H9 (cell line): ENCODE data around the gene NNT. TPM values are rescaled to one million over a fixed set of nuclear protein-coding genes. Genes with fewer than 3 reads are reported as not detected.

Experiments used
- DNase-seq: peaks from one replicate; pipeline ENCODE4 v3.0.0-alpha.2; 2017
- H2AFZ ChIP-seq: one replicate; pipeline ENCODE4 v1.6.1; 2013; ENCODE audit warnings: mild to moderate bottlenecking, low read length, control low read depth, moderate library complexity
- H2AK5ac ChIP-seq: 2 replicates; pipeline ENCODE4 v1.6.1; 2013; ENCODE audit warnings: low read length, control low read depth, mixed read lengths; ENCODE audit not compliant: insufficient read length
- H2BK120ac ChIP-seq: one replicate; pipeline ENCODE4 v1.6.1; 2013; ENCODE audit warnings: low read depth, mild to moderate bottlenecking, low read length, control low read depth, inconsistent platforms; ENCODE audit not compliant: poor library complexity, severe bottlenecking
- H2BK12ac ChIP-seq: 2 replicates; pipeline ENCODE4 v1.6.1; 2013; ENCODE audit warnings: low read length, control low read depth, mixed read lengths, low read depth; ENCODE audit not compliant: insufficient read length
- H2BK15ac ChIP-seq: 2 replicates; pipeline ENCODE4 v1.6.1; 2013; ENCODE audit warnings: low read depth, low read length, control low read depth
- H2BK20ac ChIP-seq: one replicate; pipeline ENCODE4 v1.6.1; 2013; ENCODE audit warnings: low read depth, mild to moderate bottlenecking, low read length, control low read depth, inconsistent platforms; ENCODE audit not compliant: poor library complexity, severe bottlenecking
- H2BK5ac ChIP-seq: 2 replicates; pipeline ENCODE4 v1.6.1; 2013; ENCODE audit warnings: low read length, control low read depth, mixed read lengths; ENCODE audit not compliant: insufficient read length
- H3K14ac ChIP-seq: 2 replicates; pipeline ENCODE4 v1.6.1; 2013; ENCODE audit warnings: low read length, control low read depth; ENCODE audit not compliant: insufficient read depth
- H3K18ac ChIP-seq: 2 replicates; pipeline ENCODE4 v1.6.1; 2013; ENCODE audit warnings: low read depth, mild to moderate bottlenecking, mixed read lengths, low read length, control low read depth; ENCODE audit not compliant: insufficient read length
- H3K23ac ChIP-seq: 2 replicates; pipeline ENCODE4 v1.6.1; 2013; ENCODE audit warnings: low read length, control low read depth, mixed read lengths, low read depth; ENCODE audit not compliant: insufficient read length
- H3K23me2 ChIP-seq: 2 replicates; pipeline ENCODE4 v1.6.1; 2013; ENCODE audit warnings: low read depth, mild to moderate bottlenecking, mixed read lengths, low read length, control low read depth; ENCODE audit not compliant: insufficient read length, poor library complexity, severe bottlenecking
- H3K27ac ChIP-seq: 2 replicates; pipeline ENCODE4 v1.5.1; 2013; ENCODE audit warnings: low read length, control low read depth, mixed read lengths, low read depth; ENCODE audit not compliant: insufficient read length
- H3K27me3 ChIP-seq: 2 replicates; pipeline ENCODE4 v1.6.1; 2013; ENCODE audit warnings: low read length, control low read depth, inconsistent platforms; ENCODE audit not compliant: insufficient read depth
- H3K4ac ChIP-seq: 2 replicates; pipeline ENCODE4 v1.6.1; 2013; ENCODE audit warnings: low read depth, mild to moderate bottlenecking, control low read depth, inconsistent platforms, low read length, moderate library complexity
- H3K4me1 ChIP-seq: 2 replicates; pipeline ENCODE4 v1.6.1; 2013; ENCODE audit warnings: low read length, control low read depth, inconsistent platforms; ENCODE audit not compliant: insufficient read depth
- H3K4me2 ChIP-seq: 2 replicates; pipeline ENCODE4 v1.6.1; 2013; ENCODE audit warnings: low read length, control low read depth, mixed read lengths; ENCODE audit not compliant: insufficient read length, insufficient read depth
- H3K56ac ChIP-seq: 2 replicates; pipeline ENCODE4 v1.6.1; 2013; ENCODE audit warnings: low read depth, mild to moderate bottlenecking, mixed read lengths, low read length, control low read depth; ENCODE audit not compliant: insufficient read length
- H3K79me1 ChIP-seq: 2 replicates; pipeline ENCODE4 v1.6.1; 2013; ENCODE audit warnings: low read depth, mild to moderate bottlenecking, moderate library complexity, low read length, control low read depth, inconsistent platforms; ENCODE audit not compliant: insufficient read depth, poor library complexity, severe bottlenecking
- H3K79me2 ChIP-seq: 2 replicates; pipeline ENCODE4 v1.6.1; 2013; ENCODE audit warnings: low read length, control low read depth, inconsistent platforms; ENCODE audit not compliant: insufficient read depth
- H3K9ac ChIP-seq: 2 replicates; pipeline ENCODE4 v1.6.1; 2013; ENCODE audit warnings: low read length, control low read depth, mixed read lengths; ENCODE audit not compliant: insufficient read length; ENCODE audit errors: extremely low read depth
- H3K9me3 ChIP-seq: one replicate; pipeline ENCODE4 v1.6.1; 2013; ENCODE audit warnings: low read depth, low read length, inconsistent platforms; ENCODE audit not compliant: control insufficient read depth
- H3T11ph ChIP-seq: one replicate; pipeline ENCODE4 v1.6.1; 2013; ENCODE audit warnings: mild to moderate bottlenecking, low read length, control low read depth, inconsistent platforms
- H4K20me1 ChIP-seq: one replicate; pipeline ENCODE4 v1.6.1; 2013; ENCODE audit not compliant: control insufficient read depth, insufficient read length, insufficient read depth
- H4K5ac ChIP-seq: 2 replicates; pipeline ENCODE4 v1.6.1; 2013; ENCODE audit warnings: low read depth, mild to moderate bottlenecking, mixed read lengths, low read length, control low read depth; ENCODE audit not compliant: insufficient read length
- H4K8ac ChIP-seq: replicated peaks from 2 replicates; pipeline ENCODE4 v1.6.1; 2013; ENCODE audit warnings: low read length, control low read depth, mixed read lengths, low read depth; ENCODE audit not compliant: insufficient read length
- H4K91ac ChIP-seq: 2 replicates; pipeline ENCODE4 v1.6.1; 2013; ENCODE audit warnings: low read depth, mild to moderate bottlenecking, moderate library complexity, mixed read lengths, low read length, control low read depth; ENCODE audit not compliant: insufficient read length
- H3K27ac Mint-ChIP-seq, 3 experiments: 2 replicates in 2 of 3; 3 replicates in 1 of 3; pipeline ENCODE4 v1.8.0; 2020 to 2021; ENCODE audit warnings: mixed read lengths in 3 of 3, mild to moderate bottlenecking in 1 of 3, moderate library complexity in 1 of 3
- H3K27me3 Mint-ChIP-seq: 2 replicates; pipeline ENCODE4 v1.8.0; 2021; ENCODE audit warnings: low read depth, mild to moderate bottlenecking, moderate library complexity, mixed read lengths
- H3K36me3 Mint-ChIP-seq, 3 experiments: 2 replicates in 2 of 3; 3 replicates in 1 of 3; pipeline ENCODE4 v1.8.0; 2020 to 2021; ENCODE audit warnings: low read depth in 3 of 3, mixed read lengths in 3 of 3; ENCODE audit not compliant: insufficient read depth in 1 of 3
- H3K4me1 Mint-ChIP-seq, 2 experiments: 2 replicates each; pipeline ENCODE4 v1.8.0; 2020; ENCODE audit warnings: mixed read lengths in 2 of 2
- H3K4me3 Mint-ChIP-seq, 2 experiments: 2 replicates in 1 of 2; 3 replicates in 1 of 2; pipeline ENCODE4 v1.8.0; 2020 to 2021; ENCODE audit warnings: mild to moderate bottlenecking in 2 of 2, mixed read lengths in 2 of 2, moderate library complexity in 1 of 2
- H3K9me3 Mint-ChIP-seq, 2 experiments: 2 replicates in 1 of 2; 3 replicates in 1 of 2; pipeline ENCODE4 v1.8.0; 2020; ENCODE audit warnings: mild to moderate bottlenecking in 2 of 2, mixed read lengths in 2 of 2, moderate library complexity in 1 of 2
- WGBS: extraction: QIAGEN DNeasy Blood & Tissue Kit; methylation state at CpG from one replicate; pipeline ENCODE4 v1.1.7; 2013; ENCODE audit warnings: missing lambda C conversion rate, low lambda C conversion rate, mixed read lengths; ENCODE audit not compliant: insufficient read length; ENCODE audit errors: extremely low coverage; 5-methylcytosine and 5-hydroxymethylcytosine counted together
- total RNA-seq: library from RNA; stranded (reverse); gene quantifications from 2 replicates; pipeline ENCODE4 v1.2.1, GENCODE V29; 2021
- TF ChIP-seq, protein P1 (sequence below): fragments of 200-600 bp; sonication (generic); conservative IDR thresholded peaks from 3 replicates; pipeline ENCODE4 v1.8.0; 2021; ENCODE audit warnings: antibody characterized with exemption, mild to moderate bottlenecking

The NNT gene
- total RNA-seq, 1 experiment from 2014 or later: 27.6 TPM

GRCh38 chr5:43601454-43602260 is 1.3 kb upstream of the NNT start:
- Histone ChIP-seq H3K23ac (no peak overlapping the region), H3K4me2 (peak overlapping the region; percentile 97), H3T11ph (no peak overlapping the region), H4K8ac (no peak overlapping the region), H4K91ac (no peak overlapping the region), H2BK20ac (no peak overlapping the region), H3K4ac (no peak overlapping the region), H2BK120ac (no peak overlapping the region), H4K20me1 (no peaks in the 10 kb centered on the region), H2BK5ac (no peak overlapping the region), H2AK5ac (no peak overlapping the region), H3K14ac (no peak overlapping the region), H3K27me3 (no peaks in the 10 kb centered on the region), H3K27ac (no peak overlapping the region), H3K9ac (no peak overlapping the region), H3K9me3 (no peaks in the 10 kb centered on the region), H3K56ac (no peak overlapping the region), H3K18ac (no peak overlapping the region), H4K5ac (no peak overlapping the region), H2BK15ac (no peak overlapping the region), H3K23me2 (peaks cover 13% of the 10 kb centered on the region), H2AFZ (no peak overlapping the region), H2BK12ac (no peak overlapping the region), H3K79me2 (no peaks in the 10 kb centered on the region), H3K79me1 (no peaks in the 10 kb centered on the region), H3K4me1 (no peaks in the 10 kb centered on the region; the same call in 1 of the 2 replicates)
- TF ChIP-seq, protein P1, sequence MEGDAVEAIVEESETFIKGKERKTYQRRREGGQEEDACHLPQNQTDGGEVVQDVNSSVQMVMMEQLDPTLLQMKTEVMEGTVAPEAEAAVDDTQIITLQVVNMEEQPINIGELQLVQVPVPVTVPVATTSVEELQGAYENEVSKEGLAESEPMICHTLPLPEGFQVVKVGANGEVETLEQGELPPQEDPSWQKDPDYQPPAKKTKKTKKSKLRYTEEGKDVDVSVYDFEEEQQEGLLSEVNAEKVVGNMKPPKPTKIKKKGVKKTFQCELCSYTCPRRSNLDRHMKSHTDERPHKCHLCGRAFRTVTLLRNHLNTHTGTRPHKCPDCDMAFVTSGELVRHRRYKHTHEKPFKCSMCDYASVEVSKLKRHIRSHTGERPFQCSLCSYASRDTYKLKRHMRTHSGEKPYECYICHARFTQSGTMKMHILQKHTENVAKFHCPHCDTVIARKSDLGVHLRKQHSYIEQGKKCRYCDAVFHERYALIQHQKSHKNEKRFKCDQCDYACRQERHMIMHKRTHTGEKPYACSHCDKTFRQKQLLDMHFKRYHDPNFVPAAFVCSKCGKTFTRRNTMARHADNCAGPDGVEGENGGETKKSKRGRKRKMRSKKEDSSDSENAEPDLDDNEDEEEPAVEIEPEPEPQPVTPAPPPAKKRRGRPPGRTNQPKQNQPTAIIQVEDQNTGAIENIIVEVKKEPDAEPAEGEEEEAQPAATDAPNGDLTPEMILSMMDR: no peak
- peaks cover 32 to 36% of the 10 kb centered on the region in 2 experiments for H3K4me1 Mint-ChIP-seq
- no peaks in the 10 kb centered on the region; a peak in 1 of 5 replicates for H3K9me3 Mint-ChIP-seq
- DNase-seq: no peak
- no CpG with 5 or more reads among the region's 8 CpGs for WGBS
- H3K27ac Mint-ChIP-seq: no peak overlapping the region
- peak overlapping the region; percentile 82 to 90 for H3K4me3 Mint-ChIP-seq
- H3K36me3 Mint-ChIP-seq: peaks cover 7 to 13% (median 11%) of the 10 kb centered on the region in 3 experiments; a peak in 6 of 7 replicates
- H3K27me3 Mint-ChIP-seq: peaks cover 3% of the 10 kb centered on the region; the same call in 1 of the 2 replicates
